NCI-H524 treated with DMSO at 0.1 percent for 48 hours (cell line): ENCODE results near the gene HSD17B3.
"Not testable (repeated sequence)": the region's sequence is repeated elsewhere in the genome, so short reads cannot be mapped to it uniquely, and the experiment has no call there.

Source experiments
- DNase-seq: peaks from one replicate; lab custom pipeline; 2025; lab: John Stamatoyannopoulos, UW

The HSD17B3 gene

GRCh38 chr9:96236337-96236736 lies 65.6 kb downstream of the HSD17B3 start:
- not testable (repeated sequence) for DNase-seq

- DNase-seq, result no peak
These were observed 69.3 kb downstream of the HSD17B3 start for GRCh38 chr9:96232539-96233241.

GRCh38 chr9:96232164-96232538 lies 69.8 kb downstream of the HSD17B3 start:
- no peak for DNase-seq

- DNase-seq, result no peak
These were observed 72.0 kb downstream of the HSD17B3 start for GRCh38 chr9:96230002-96230401.

- DNase-seq, result no peak
These were observed 79.8 kb downstream of the HSD17B3 start for GRCh38 chr9:96222132-96222531.

- no peak for DNase-seq
These were observed 82.1 kb downstream of the HSD17B3 start for GRCh38 chr9:96219900-96220257.

- DNase-seq, result peak; percentile 40
These were observed 82.7 kb downstream of the HSD17B3 start for GRCh38 chr9:96219026-96219899.

GRCh38 chr9:96217754-96218693 lies 84.0 kb downstream of the HSD17B3 start:
- no peak for DNase-seq

GRCh38 chr9:96217294-96217707 lies 84.7 kb downstream of the HSD17B3 start:
- no peak for DNase-seq

GRCh38 chr9:96216583-96216982 lies 85.4 kb downstream of the HSD17B3 start:
- no peak for DNase-seq

- no peak for DNase-seq
These were observed 86.1 kb downstream of the HSD17B3 start for GRCh38 chr9:96215841-96216240.

- no peak for DNase-seq
These were observed 87.3 kb downstream of the HSD17B3 start for GRCh38 chr9:96214635-96215034.

- DNase-seq, result no peak
These were observed 92.3 kb downstream of the HSD17B3 start for GRCh38 chr9:96209407-96210271.

- DNase-seq, result no peak
These were observed 95.7 kb downstream of the HSD17B3 start for GRCh38 chr9:96206156-96206751.

- no peak for DNase-seq
These were observed 97.1 kb downstream of the HSD17B3 start for GRCh38 chr9:96204853-96205252.

GRCh38 chr9:96203867-96204501 lies 98.0 kb downstream of the HSD17B3 start:
- DNase-seq, result peak; percentile 74

- DNase-seq, result peak; percentile 23
These were observed 98.8 kb downstream of the HSD17B3 start for GRCh38 chr9:96202971-96203780.

- no peak for DNase-seq
These were observed 100.8 kb downstream of the HSD17B3 start for GRCh38 chr9:96201140-96201539.

GRCh38 chr9:96199006-96199405 lies 103.0 kb downstream of the HSD17B3 start:
- no peak for DNase-seq
